Measurements from ENCODE around the gene UBE2E3. TPM values are rescaled to one million over a fixed set of nuclear protein-coding genes. Genes with fewer than 3 reads are reported as not detected.

Gene UBE2E3
- total and polyA plus RNA-seq, 4 donors: 21.3 to 51.5 (median 32.0) TPM

DNA sequence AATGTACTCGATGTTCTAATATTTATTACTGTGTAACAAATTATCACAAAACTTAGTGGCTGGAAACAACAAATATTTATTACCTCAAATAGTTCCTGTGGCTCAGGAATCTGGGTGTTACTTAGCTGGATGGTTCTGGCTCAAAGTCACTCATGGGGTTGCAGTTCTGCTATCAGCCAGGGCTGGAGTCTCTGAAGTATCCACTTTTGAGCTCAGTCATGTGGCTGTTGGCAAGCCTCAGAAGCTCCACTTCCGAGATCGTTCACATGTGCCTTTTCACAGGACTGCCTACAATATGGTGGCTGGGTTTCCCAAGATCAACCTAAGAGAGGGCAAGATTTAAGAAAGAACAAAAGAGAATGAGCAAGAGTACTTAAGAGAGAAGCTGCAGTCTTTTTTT, 19.4 kb upstream of the UBE2E3 start:
- H3K27ac ChIP-seq (ENCODE audit: low read depth in 1 of 2, low read length in 2 of 2): no peak overlapping the region
- no peak overlapping the region for H3K4me3 ChIP-seq (ENCODE audit: low read depth in 1 of 3, low read length in 3 of 3)
- TF ChIP-seq HNF4A (conservative IDR thresholded peaks at IDR 0.05) (no peak), SP1 (IDR thresholded peaks at IDR 0.05) (no peak), FOXA2 (IDR thresholded peaks at IDR 0.05) (no peak)
- no peaks in the 10 kb centered on the region for H3K9me3 ChIP-seq (ENCODE audit: control insufficient read depth in 4 of 4, low read length in 3 of 4)
- peaks cover 0 to 3% (median 0%) of the 10 kb centered on the region in 4 donors for H3K27me3 ChIP-seq (ENCODE audit: control insufficient read depth in 4 of 4, insufficient read depth in 4 of 4, low read length in 3 of 4)
- no peaks in the 10 kb centered on the region for H3K36me3 ChIP-seq (ENCODE audit: control insufficient read depth in 4 of 4, insufficient read depth in 3 of 4, low read depth in 1 of 4, low read length in 3 of 4)
- 87% methylated on average over 3 of the region's 3 CpGs for WGBS
- no peak overlapping the region for H3K9ac ChIP-seq (ENCODE audit: low read depth in 1 of 2, low read length in 2 of 2)
- no peak for DNase-seq (ENCODE audit: low spot score)
- no peaks in the 10 kb centered on the region for H3K4me1 ChIP-seq (ENCODE audit: control insufficient read depth in 4 of 4, insufficient read depth in 4 of 4, low read length in 3 of 4)

GRCh38 chr2:180962727-180963314, 17.6 kb upstream of the UBE2E3 start:
- no peaks in the 10 kb centered on the region for H3K36me3 ChIP-seq (ENCODE audit: control insufficient read depth in 4 of 4, insufficient read depth in 3 of 4, low read depth in 1 of 4, low read length in 3 of 4)
- H3K4me3 ChIP-seq (ENCODE audit: low read depth in 1 of 3, low read length in 3 of 3): no peak overlapping the region
- H3K9ac ChIP-seq (ENCODE audit: low read depth in 1 of 2, low read length in 2 of 2): no peak overlapping the region
- no peaks in the 10 kb centered on the region for H3K9me3 ChIP-seq (ENCODE audit: control insufficient read depth in 4 of 4, low read length in 3 of 4)
- H3K27me3 ChIP-seq (ENCODE audit: control insufficient read depth in 4 of 4, insufficient read depth in 4 of 4, low read length in 3 of 4): peaks cover 0 to 3% (median 0%) of the 10 kb centered on the region in 4 donors
- TF ChIP-seq SP1 (IDR thresholded peaks at IDR 0.05) (no peak), RXRA (IDR thresholded peaks at IDR 0.05) (no peak), EGR1 (IDR thresholded peaks at IDR 0.05; ENCODE audit: low read depth in 2 of 2) (no peak), RAD21 (IDR thresholded peaks at IDR 0.05) (no peak), YY1 (IDR thresholded peaks at IDR 0.05) (no peak), FOXA1 (IDR thresholded peaks at IDR 0.05) (no peak), HNF4A (conservative IDR thresholded peaks at IDR 0.05) (no peak), NR2F2 (IDR thresholded peaks at IDR 0.05) (no peak), HNF4G (IDR thresholded peaks at IDR 0.05) (no peak), REST (IDR thresholded peaks at IDR 0.05) (no peak)
- TF ChIP-seq, protein P1, sequence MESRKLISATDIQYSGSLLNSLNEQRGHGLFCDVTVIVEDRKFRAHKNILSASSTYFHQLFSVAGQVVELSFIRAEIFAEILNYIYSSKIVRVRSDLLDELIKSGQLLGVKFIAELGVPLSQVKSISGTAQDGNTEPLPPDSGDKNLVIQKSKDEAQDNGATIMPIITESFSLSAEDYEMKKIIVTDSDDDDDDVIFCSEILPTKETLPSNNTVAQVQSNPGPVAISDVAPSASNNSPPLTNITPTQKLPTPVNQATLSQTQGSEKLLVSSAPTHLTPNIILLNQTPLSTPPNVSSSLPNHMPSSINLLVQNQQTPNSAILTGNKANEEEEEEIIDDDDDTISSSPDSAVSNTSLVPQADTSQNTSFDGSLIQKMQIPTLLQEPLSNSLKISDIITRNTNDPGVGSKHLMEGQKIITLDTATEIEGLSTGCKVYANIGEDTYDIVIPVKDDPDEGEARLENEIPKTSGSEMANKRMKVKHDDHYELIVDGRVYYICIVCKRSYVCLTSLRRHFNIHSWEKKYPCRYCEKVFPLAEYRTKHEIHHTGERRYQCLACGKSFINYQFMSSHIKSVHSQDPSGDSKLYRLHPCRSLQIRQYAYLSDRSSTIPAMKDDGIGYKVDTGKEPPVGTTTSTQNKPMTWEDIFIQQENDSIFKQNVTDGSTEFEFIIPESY (IDR thresholded peaks at IDR 0.05): no peak
- TF ChIP-seq, protein P2, sequence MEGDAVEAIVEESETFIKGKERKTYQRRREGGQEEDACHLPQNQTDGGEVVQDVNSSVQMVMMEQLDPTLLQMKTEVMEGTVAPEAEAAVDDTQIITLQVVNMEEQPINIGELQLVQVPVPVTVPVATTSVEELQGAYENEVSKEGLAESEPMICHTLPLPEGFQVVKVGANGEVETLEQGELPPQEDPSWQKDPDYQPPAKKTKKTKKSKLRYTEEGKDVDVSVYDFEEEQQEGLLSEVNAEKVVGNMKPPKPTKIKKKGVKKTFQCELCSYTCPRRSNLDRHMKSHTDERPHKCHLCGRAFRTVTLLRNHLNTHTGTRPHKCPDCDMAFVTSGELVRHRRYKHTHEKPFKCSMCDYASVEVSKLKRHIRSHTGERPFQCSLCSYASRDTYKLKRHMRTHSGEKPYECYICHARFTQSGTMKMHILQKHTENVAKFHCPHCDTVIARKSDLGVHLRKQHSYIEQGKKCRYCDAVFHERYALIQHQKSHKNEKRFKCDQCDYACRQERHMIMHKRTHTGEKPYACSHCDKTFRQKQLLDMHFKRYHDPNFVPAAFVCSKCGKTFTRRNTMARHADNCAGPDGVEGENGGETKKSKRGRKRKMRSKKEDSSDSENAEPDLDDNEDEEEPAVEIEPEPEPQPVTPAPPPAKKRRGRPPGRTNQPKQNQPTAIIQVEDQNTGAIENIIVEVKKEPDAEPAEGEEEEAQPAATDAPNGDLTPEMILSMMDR (IDR thresholded peaks at IDR 0.05; ENCODE audit: low read depth, low read length, missing input control): no peak
- no peak for DNase-seq (ENCODE audit: low spot score)
- H3K27ac ChIP-seq (ENCODE audit: low read depth in 1 of 2, low read length in 2 of 2): no peak overlapping the region
- WGBS: 92% methylated on average over 4 of the region's 4 CpGs
- no peaks in the 10 kb centered on the region for H3K4me1 ChIP-seq (ENCODE audit: control insufficient read depth in 4 of 4, insufficient read depth in 4 of 4, low read length in 3 of 4)

All from liver (tissue), 9 donors.